GDM1 (cell line): ENCODE measurements around the gene GPR75.
"Not testable (repeated sequence)": the region's sequence is repeated elsewhere in the genome, so short reads cannot be mapped to it uniquely, and the experiment has no call there.

Source experiments
- DNase-seq: peaks from one replicate; lab custom pipeline; 2025; lab: John Stamatoyannopoulos, UW

The GPR75 gene

GRCh38 chr2:53852532-53852931 lies 7.2 kb downstream of the GPR75 start:
- DNase-seq, result no peak

- not testable (repeated sequence) for DNase-seq
Observed at GRCh38 chr2:53851052-53851757, 8.6 kb downstream of the GPR75 start.

GRCh38 chr2:53848062-53848461 lies 11.7 kb downstream of the GPR75 start:
- DNase-seq, result no peak

- DNase-seq, result no peak
Observed at GRCh38 chr2:53843595-53843994, 16.2 kb downstream of the GPR75 start.

GRCh38 chr2:53842891-53843290 lies 16.9 kb downstream of the GPR75 start:
- DNase-seq, result no peak

GRCh38 chr2:53841651-53842050 lies 18.1 kb downstream of the GPR75 start:
- not testable (repeated sequence) for DNase-seq

GRCh38 chr2:53840580-53840979 lies 19.2 kb downstream of the GPR75 start:
- no peak for DNase-seq

- DNase-seq, result not testable (repeated sequence)
Observed at GRCh38 chr2:53829980-53830290, 29.8 kb downstream of the GPR75 start.

GRCh38 chr2:53829273-53829979 lies 30.3 kb downstream of the GPR75 start:
- DNase-seq, result no peak

- DNase-seq, result no peak
Observed at GRCh38 chr2:53828331-53828730, 31.4 kb downstream of the GPR75 start.

- DNase-seq, result no peak
Observed at GRCh38 chr2:53827398-53828175, 32.2 kb downstream of the GPR75 start.

GRCh38 chr2:53826587-53827397 lies 33.0 kb downstream of the GPR75 start:
- DNase-seq, result no peak

GRCh38 chr2:53826030-53826410 lies 33.7 kb downstream of the GPR75 start:
- no peak for DNase-seq

GRCh38 chr2:53823639-53824038 lies 36.1 kb downstream of the GPR75 start:
- DNase-seq, result not testable (repeated sequence)

- DNase-seq, result no peak
Observed at GRCh38 chr2:53821810-53822209, 38.0 kb downstream of the GPR75 start.

- DNase-seq, result no peak
Observed at GRCh38 chr2:53820711-53821110, 39.1 kb downstream of the GPR75 start.

- DNase-seq, result no peak
Observed at GRCh38 chr2:53820048-53820447, 39.7 kb downstream of the GPR75 start.

- no peak for DNase-seq
Observed at GRCh38 chr2:53819634-53820033, 40.1 kb downstream of the GPR75 start.

GRCh38 chr2:53818854-53819435 lies 40.8 kb downstream of the GPR75 start:
- no peak for DNase-seq

- no peak for DNase-seq
Observed at GRCh38 chr2:53813151-53813550, 46.6 kb downstream of the GPR75 start.

GRCh38 chr2:53811601-53812000 lies 48.2 kb downstream of the GPR75 start:
- no peak for DNase-seq
